A172 (cell line): ENCODE measurements around the gene GPHN. TPM values are rescaled to one million over a fixed set of nuclear protein-coding genes. Genes with fewer than 3 reads are reported as not detected.
"Not testable (repeated sequence)": the region's sequence is repeated elsewhere in the genome, so short reads cannot be mapped to it uniquely, and the experiment has no call there.

Source experiments
- DNase-seq: peaks from one replicate; pipeline ENCODE4 v3.0.0-alpha.2; 2015; ENCODE audit warnings: low spot score
- total RNA-seq: library from RNA; depleted of rRNA; stranded (reverse); fragments of >200 nt; shearing (Covaris generic); gene quantifications from 2 replicates; pipeline ENCODE4 v1.2.3, GENCODE V29; 2014

Gene GPHN
- total RNA-seq, 1 experiment from 2014 or later, result 10.7 TPM

GRCh38 chr14:67031920-67032774 lies 524.2 kb downstream of the GPHN start:
- no peak for DNase-seq

- DNase-seq, result no peak
Observed at GRCh38 chr14:67045440-67045839, 537.5 kb downstream of the GPHN start.

GRCh38 chr14:67050896-67051295 lies 542.9 kb downstream of the GPHN start:
- no peak for DNase-seq

DNA sequence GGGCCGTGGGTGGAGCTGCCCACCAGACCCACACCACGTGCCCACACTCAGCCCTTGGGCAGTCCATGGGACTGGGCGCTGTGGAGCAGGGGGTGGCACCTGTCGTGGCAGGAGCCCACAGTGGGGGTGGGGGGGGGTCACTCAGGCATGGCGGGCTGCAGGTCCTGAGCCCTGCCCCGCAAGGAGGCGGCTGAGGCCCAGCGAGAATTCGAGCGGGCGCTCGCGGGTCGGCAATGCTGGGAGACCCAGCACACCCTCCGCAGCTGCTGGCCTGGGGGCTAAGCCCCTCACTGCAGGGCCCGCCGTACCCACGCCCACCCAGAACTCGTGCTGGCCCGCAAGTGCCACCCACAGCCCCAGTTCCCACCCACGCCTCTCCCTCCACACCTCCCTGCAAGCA lies 548.7 kb downstream of the GPHN start:
- DNase-seq, result no peak

DNA sequence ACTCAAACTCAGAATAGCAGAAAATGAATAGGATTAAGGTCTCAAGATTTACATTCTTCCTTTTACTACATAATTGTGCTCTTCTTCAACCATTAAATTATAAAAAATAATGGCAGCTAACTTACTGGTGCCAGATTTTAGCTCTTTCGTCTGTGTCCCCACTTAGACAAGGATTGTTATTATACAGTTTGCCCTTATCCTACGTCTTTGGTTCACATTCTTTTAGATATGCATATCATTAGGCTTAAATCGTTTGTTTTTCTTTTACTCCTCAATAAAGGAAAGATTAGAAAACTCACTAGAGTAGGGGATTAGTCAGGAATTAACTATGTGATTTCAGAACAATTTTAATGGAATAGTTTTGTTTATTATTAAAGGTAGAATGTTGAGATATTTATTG lies 551.6 kb downstream of the GPHN start:
- no peak for DNase-seq

- DNase-seq, result no peak
Observed at GRCh38 chr14:67060546-67060945, 552.6 kb downstream of the GPHN start.

DNA sequence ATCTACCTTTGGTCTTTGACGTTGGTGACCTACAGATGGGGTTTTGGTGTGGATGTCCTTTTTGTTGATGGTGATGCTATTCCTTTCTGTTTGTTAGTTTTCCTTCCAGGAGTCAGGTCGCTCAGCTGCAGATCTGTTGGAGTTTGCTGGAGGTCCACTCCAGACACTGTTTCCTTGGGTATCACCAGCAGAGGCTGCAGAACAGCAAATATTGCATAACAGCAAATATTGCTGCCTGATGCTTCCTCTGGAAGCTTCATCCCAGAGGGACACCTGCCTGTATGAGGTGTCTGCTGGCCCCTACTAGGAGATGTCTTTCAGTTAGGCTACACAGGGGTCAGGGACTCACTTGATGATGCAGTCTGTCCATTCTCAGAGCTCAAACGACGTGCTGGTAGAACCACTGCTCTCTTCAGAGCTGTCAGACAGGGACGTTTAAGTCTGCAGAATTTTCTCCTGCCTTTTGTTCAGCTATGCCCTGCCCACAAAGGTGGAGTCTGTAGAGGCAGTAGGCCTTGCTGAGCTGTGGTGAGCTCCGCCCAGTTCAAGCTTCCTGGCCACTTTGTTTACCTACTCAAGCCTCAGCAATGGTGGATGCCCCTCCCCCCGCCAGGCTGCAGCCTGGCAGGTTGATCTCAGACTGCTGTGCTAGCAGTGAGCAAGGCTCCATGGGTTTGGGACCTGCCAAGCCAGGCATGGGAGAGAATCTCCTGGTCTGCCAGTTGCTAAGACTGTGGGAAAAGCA lies 559.3 kb downstream of the GPHN start:
- not testable (repeated sequence) for DNase-seq

DNA sequence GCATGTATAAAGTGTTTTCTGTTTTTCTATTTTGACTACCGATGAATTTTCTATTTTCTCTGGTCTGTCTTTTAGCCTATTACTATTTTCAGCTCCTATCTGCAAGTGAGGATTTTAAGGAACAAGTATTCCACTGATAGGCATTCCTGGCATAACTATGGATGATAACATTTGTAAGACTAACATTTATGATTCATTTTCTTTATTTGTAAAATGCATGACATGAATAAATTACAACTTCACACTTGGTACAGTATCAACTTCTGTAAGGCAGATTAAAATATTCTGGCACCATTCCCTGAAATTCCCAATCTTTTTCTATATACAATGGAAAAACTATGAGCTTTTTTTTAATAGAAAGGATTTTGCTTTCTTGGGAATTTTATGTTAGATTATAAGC lies 560.3 kb downstream of the GPHN start:
- no peak for DNase-seq

DNA sequence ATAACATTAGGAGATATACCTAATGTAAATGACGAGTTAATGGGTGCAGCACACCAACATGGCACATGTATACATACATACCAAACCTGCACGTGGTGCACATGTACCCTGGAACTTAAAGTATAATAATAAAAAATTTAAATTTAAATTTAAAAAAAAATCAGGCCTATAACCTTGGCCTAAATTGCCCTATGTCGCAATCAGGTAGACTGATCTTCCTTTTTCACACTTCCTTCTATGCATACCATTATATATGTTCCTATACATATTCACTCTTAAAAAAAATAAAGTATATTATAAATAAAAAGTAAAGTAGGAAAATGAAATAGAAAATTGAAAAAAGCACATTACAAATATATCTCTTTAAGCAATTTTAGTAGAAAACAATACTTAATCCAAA lies 563.6 kb downstream of the GPHN start:
- no peak for DNase-seq

- no peak for DNase-seq
Observed at GRCh38 chr14:67077921-67078320, 570.0 kb downstream of the GPHN start.

- no peak for DNase-seq
Observed at GRCh38 chr14:67079846-67080245, 571.9 kb downstream of the GPHN start.

DNA sequence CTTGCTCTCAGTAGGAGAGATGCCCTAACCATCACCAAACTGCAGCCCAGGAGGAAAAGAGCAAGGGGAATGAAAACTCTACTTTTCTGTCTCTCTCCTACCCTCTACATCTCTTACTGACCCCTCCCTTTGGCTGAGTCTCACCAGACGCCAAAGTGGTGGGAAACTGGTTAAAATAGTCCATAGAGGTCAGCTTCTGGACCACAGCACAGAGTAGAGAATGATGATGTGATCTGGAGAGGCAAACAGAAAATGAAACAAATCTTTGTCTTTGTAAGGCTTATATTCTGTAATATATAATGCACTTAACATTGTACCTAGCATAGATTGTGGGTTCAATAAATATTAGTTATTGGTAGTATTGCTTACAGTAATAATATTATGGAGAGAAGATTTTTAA lies 600.3 kb downstream of the GPHN start:
- DNase-seq, result no peak

DNA sequence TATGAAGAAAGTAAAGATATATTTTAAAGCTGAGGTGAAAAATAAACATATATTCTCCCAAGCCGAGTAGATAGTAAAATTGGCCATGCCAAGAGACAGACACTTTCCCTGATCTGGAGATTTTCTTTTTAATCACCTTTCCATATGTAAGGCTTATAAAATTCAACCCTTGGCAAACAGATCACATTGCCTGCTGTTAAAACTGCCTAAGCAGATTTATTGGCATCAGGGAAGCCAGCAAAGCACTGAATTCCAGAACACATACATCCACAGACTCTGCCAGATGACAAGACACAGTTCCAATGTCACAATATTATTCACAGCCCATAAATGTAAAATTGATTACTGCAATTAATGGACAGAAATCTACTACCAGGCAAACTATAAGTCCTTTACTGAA lies 603.1 kb downstream of the GPHN start:
- DNase-seq, result no peak

- DNase-seq, result no peak
Observed at GRCh38 chr14:67112344-67112743, 604.4 kb downstream of the GPHN start.

DNA sequence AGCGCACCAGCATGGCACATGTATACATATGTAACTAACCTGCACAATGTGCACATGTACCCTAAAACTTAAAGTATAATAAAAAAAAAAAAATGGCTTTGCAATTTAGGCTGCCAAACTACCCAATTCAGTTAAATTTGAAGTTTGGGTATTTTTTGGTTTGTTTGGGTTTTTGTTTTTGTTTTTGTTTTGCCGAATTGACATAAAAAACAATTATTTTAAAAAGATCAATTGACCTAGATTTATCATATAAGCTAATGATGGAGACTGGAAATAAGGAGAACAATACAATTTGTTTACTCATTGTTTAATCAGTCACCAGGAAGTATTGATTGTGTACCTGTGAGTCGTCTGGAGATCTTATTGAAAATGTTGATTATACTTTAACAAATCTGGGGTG lies 619.2 kb downstream of the GPHN start:
- DNase-seq, result no peak

GRCh38 chr14:67129768-67130167 lies 621.8 kb downstream of the GPHN start:
- DNase-seq, result no peak

- no peak for DNase-seq
Observed at GRCh38 chr14:67131691-67132090, 623.7 kb downstream of the GPHN start.

DNA sequence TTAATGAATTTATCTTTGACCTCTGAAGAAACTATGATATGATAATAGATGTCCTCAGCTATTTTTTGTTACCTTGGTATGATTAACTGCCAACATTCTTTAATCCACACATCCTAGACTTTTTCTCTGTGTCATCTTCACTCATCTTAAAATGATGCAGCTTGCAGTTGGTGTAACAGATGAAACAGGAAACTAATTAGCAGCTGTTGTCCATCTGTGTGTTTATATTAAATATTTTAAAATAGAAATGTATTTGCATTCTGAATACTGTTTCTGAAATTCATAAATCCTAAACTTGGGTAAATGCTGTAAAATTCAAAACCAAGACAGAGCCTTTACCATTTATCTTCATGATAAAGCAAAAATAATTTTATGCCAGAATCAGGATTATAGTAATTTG lies 625.2 kb downstream of the GPHN start:
- DNase-seq, result no peak

GRCh38 chr14:67133595-67134441 lies 625.9 kb downstream of the GPHN start:
- no peak for DNase-seq

- peak; percentile 17 for DNase-seq
Observed at GRCh38 chr14:67137744-67138371, 629.9 kb downstream of the GPHN start.

- no peak for DNase-seq
Observed at GRCh38 chr14:67140556-67140955, 632.6 kb downstream of the GPHN start.
